ENCODE results near the gene SEC23IP. TPM values are rescaled to one million over a fixed set of nuclear protein-coding genes. Genes with fewer than 3 reads are reported as not detected.
"Not testable (repeated sequence)": the region's sequence is repeated elsewhere in the genome, so short reads cannot be mapped to it uniquely, and the experiment has no call there.

The SEC23IP gene
- 50.9 TPM for polyA plus RNA-seq (2013, experiment 1 of 2; ENCODE audit: insufficient read length)
- polyA plus RNA-seq (2013, experiment 2 of 2; ENCODE audit: insufficient read length), result 51.2 TPM

GRCh38 chr10:119892188-119893065 lies at the start of gene SEC23IP:
TSS of gene SEC23IP (plus strand) at chr10:119892730. CDS start at chr10:119892783, 53 bp downstream.
- DNase-seq, result peak; percentile 96

- DNase-seq, result no peak
Measured at GRCh38 chr10:119845656-119846055, 46.9 kb upstream of the SEC23IP start.

GRCh38 chr10:119849031-119849789 lies 43.3 kb upstream of the SEC23IP start:
- DNase-seq, result peak; percentile 84

GRCh38 chr10:119849944-119850343 lies 42.6 kb upstream of the SEC23IP start:
- no peak for DNase-seq

- DNase-seq, result no peak
Measured at GRCh38 chr10:119852277-119852676, 40.3 kb upstream of the SEC23IP start.

GRCh38 chr10:119852822-119853221 lies 39.7 kb upstream of the SEC23IP start:
- no peak for DNase-seq

GRCh38 chr10:119853574-119853973 lies 39.0 kb upstream of the SEC23IP start:
- DNase-seq, result no peak

GRCh38 chr10:119858063-119858462 lies 34.5 kb upstream of the SEC23IP start:
- DNase-seq, result no peak

- DNase-seq, result peak; percentile 44
Measured at GRCh38 chr10:119859420-119860258, 32.9 kb upstream of the SEC23IP start.

GRCh38 chr10:119860866-119861607 lies 31.5 kb upstream of the SEC23IP start:
- no peak for DNase-seq

- DNase-seq, result no peak
Measured at GRCh38 chr10:119862524-119862923, 30.0 kb upstream of the SEC23IP start.

- no peak for DNase-seq
Measured at GRCh38 chr10:119863951-119864565, 28.5 kb upstream of the SEC23IP start.

GRCh38 chr10:119865699-119866240 lies 26.8 kb upstream of the SEC23IP start:
- DNase-seq, result no peak

- no peak for DNase-seq
Measured at GRCh38 chr10:119867317-119867716, 25.2 kb upstream of the SEC23IP start.

GRCh38 chr10:119869398-119869797 lies 23.1 kb upstream of the SEC23IP start:
- DNase-seq, result not testable (repeated sequence)

- DNase-seq, result peak; percentile 24
Measured at GRCh38 chr10:119871881-119872609, 20.5 kb upstream of the SEC23IP start.

- no peak for DNase-seq
Measured at GRCh38 chr10:119872610-119872859, 20.0 kb upstream of the SEC23IP start, which contains the start of gene MCMBP. TSS of gene MCMBP (minus strand) at chr10:119872843. CDS start at chr10:119872584, 259 bp downstream.

- peak; percentile 88 for DNase-seq
Measured at GRCh38 chr10:119872860-119873681, 19.5 kb upstream of the SEC23IP start.

GRCh38 chr10:119878524-119878923 lies 14.0 kb upstream of the SEC23IP start:
- DNase-seq, result no peak
